ENCODE results near the gene CHD2.

Gene CHD2

GRCh38 chr15:92963794-92964193 lies 63.7 kb downstream of the CHD2 start:
- no peak for FAIRE-seq

DNA sequence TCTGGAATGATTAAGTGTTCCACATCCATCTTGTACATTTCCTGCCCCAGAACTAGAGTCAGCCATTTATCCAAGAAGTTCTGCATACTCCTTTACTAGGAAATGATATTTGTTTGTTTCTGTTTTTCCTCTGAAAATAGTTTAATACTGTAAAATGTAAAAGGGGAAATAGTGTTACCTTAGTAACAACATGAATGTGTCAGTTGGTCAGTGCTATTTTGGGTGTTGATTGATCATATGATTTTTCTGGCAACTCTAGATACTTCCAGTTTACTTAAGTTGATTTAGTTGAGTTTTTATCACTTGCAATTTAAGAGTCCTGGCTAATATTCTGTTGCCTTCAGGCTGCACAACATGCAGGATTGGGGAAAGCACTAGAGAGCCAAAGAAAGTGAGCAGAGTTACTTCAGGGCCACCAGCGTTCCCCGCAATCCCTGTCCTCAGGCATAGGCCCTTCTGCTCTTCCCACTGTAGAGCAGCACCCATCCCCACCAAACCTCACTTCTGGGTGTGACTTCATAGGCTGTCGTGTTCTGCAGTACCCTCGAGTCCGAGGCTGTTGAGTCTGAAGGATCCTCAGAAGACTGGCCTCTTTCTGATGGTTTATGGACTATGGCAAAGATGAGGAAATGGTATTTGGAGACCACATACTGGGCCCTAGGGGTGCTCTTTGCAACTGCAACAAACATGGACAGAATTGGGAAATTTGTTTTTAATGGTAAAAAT lies 69.0 kb downstream of the CHD2 start:
- FAIRE-seq: no peak

DNA sequence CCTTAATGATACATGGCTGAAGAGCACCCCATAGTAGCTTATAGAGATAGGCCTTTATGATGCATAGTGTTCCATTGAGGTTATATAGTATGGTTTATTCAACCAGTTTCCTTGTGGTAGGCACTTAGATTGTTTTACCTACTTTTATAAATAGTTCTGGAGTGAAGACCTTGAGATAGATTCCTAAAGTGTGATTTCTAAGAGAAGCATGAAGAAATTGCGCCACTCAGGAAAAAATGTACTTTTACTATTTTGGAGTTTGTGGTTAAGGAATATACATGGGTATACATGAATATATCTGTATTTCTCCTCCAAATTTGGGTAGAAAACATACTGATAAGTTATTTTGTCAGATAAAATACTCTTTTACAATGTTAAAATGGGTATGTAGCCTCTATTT lies 70.5 kb downstream of the CHD2 start:
- no peak for FAIRE-seq

DNA sequence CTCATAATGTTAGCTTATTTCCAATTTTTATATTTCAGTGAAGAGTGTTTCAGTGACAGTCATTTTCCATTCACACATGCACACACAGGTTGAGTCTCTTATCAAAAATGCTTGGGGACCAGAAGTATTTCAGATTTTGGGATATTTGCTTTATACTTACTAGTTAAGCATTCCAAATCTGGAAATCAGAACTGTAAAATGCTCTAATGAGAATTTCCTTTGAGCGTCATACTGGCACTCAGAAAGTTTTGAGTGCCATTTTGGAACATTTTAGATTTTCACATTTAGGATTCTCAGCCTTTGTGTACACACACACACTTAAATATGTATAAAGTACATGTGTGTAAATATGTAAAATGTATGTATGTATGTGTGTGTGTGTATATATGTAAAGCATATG lies 71.0 kb downstream of the CHD2 start:
- no peak for FAIRE-seq

GRCh38 chr15:92971713-92972112 lies 71.6 kb downstream of the CHD2 start:
- FAIRE-seq: no peak

DNA sequence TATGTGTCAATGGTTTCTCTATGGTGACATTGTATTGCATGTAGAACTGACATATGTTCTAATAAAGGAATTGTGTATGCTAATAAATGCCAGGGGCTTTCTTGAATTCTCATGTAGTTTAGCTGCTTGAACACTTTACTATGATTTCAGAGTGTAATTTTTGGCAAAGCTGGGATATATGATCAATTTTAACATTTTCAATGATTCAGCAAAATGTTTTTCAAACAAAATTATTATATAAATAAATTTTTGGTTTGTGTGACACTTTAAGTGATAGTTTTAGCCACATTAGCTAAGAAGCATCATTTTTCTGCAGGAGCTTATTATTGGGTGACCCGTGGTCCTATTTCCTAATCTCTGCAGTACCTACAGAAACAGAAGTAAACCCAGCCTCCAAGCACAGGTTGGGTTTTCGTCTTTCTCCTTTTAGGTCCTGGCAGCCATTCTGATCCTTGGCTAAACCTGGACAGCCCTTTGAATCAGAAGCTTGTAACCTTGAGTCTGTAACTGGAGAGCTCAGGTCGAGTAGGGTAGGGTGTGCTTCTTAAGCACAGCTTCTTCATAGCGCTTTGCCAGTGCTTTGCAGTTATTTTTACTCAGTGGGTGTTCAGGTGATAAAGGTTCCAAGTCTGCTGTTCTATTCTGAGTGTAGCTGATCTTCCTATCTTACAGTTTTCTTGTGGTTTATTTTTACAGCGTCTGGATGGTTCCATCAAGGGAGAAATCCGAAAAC lies 74.2 kb downstream of the CHD2 start:
- FAIRE-seq: no peak

DNA sequence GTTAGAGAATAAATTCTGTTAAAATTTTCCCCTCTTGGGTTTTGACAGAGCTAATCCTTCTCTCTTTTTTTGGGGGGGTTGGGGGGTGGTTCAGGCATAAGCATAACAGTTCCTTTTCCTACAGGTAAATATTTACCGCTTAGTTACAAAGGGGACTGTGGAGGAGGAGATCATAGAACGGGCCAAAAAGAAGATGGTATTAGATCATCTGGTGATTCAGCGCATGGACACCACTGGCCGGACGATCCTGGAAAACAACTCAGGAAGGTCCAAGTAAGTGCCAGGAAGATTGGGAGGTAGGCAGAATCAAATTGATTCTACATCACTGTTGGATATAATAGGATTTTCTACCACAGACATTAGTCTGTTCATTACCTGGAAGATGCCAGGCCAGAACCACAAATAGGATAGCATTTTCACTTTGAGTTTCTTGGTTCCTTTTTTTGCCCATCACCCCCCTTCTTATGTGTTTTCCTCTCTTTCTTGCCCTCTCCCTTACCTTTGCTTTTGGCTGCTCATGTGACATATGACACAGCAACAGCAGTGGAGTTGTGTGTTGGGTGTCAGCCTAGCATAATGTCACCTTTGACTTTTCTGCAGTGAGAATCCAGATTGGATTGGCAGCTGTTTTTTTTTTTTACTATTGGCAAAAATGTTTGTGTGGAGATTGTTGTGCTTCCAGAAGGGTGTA lies 79.0 kb downstream of the CHD2 start:
- FAIRE-seq: no peak

DNA sequence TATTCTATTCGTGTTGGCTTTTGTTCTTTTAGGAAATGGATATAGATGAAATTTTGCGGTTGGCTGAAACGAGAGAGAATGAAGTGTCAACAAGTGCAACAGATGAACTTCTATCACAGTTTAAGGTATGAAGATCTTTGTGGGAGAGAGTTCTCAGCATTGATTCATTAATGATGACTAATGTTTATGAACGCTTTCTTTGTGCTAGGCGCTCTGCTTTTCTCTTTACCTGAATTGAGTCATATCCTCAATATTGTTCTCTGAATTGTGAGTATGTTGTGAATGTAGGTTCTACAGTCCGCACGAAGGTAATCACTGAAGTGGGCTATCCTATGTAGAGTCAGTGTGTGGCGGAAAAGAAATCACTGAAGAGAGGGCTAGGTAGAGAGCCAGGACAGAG lies 81.2 kb downstream of the CHD2 start:
- no peak for FAIRE-seq

DNA sequence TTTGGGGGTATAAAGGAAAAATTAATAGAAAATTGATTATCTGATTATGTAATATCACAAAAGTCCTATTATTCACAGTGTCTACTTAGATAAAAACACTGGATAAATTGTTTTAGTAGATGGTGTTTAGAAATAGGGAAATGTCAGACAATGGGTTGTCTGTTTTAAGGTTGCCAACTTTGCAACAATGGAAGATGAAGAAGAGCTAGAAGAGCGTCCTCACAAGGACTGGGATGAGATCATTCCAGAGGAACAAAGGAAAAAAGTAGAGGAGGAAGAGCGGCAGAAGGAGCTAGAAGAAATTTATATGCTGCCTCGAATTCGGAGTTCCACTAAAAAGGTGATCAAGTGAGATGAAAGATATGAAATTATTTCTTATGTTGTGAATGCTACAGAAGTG lies 84.0 kb downstream of the CHD2 start:
- FAIRE-seq: no peak

GRCh38 chr15:92989470-92989869 lies 89.3 kb downstream of the CHD2 start:
- FAIRE-seq: no peak

DNA sequence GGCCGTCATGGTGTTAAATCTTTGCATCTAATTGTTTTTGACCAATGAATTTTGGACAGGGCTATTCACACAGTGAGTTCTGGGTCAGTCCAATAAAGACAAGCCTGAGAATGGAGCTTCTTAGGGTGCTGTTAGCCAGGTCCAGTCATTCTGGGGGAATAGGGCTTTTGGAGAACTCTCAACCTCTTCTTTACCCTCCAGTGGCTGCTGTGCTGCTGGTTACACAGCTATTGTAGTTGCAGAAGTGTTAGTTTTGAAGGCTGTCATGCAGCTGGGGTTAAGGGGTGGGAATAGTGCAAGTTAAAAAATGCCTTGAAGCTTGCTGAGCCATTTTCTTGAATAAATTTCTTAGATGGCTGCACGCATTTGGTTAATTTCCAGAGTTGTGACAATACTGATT lies 89.9 kb downstream of the CHD2 start:
- no peak for FAIRE-seq

DNA sequence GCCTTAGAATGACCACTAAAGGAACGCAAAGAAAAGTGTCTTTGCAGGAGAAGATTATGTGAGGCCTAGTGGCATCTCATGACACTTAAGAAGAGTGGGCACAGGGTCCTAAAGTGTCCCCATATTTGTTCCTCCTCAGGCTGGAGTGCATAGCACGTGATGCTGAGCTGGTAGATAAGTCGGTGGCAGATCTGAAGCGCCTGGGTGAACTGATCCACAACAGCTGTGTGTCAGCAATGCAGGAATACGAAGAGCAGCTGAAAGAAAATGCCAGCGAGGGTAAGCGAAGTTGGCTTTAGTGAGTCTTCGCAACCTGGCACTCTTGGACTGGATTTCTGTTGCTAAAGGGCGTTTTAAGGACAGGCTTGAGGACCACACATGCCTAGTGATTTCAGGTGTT lies 92.6 kb downstream of the CHD2 start:
- no peak for FAIRE-seq

DNA sequence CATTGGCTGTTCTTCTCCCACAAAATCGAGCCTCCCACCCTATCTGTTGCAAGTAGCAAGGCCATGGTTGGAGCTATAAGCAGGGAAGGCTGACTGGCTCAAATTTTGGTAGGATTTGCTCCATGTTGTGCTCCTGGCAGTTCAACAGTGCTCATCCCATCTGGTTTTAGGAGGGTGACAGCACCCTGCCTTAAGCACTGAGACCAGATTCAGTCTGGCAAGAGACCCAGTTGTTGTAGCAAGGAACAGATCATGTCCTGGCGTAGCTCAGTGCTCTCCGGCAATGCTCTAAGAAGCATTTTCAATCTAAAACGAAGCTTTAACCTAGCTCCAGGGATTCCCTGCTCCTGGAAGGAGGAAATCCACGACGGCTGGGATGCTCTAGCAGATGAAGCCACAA lies 97.7 kb downstream of the CHD2 start:
- no peak for FAIRE-seq

DNA sequence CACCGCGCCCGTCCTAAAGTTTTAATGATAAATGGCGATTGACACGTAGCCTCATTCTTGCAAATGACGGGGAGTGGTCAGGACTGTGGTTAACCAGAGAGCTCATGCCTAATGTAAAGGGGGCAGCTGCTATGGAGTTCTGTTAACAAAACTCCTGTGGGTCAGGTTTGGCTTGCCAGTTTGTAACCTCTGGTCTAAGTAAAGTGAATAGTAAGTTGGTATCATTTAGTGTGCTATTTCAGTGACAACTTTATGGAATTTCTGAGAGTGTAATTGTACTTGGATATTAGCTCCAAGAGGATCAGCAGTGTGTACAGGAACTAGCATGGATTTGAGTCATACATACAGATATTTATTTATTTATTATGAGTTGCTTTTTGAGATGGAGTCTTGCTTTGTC lies 101.0 kb downstream of the CHD2 start:
- FAIRE-seq: no peak

DNA sequence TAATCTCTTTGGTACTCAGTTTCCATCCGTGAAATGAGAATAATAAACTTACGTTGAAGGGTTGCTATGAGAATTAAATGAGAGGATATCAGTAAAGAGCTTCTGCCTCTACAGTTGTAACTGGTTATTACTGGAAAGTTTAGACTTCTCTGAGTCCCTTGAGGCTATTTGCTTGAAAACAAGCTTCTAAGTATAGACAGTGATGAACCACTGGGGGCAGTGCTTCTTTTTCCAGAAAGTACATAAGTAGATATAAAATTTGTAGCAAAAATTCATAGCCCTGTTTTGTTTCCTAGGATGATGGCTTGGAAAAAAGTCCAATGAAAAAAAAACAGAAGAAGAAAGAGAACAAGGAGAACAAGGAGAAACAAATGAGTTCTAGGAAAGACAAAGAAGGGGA lies 101.8 kb downstream of the CHD2 start:
- no peak for FAIRE-seq

- FAIRE-seq: no peak
Measured at GRCh38 chr15:93005133-93005532, 105.0 kb downstream of the CHD2 start.

- no peak for FAIRE-seq
Measured at GRCh38 chr15:93007994-93008393, 107.9 kb downstream of the CHD2 start.

GRCh38 chr15:93012786-93013185 lies 112.7 kb downstream of the CHD2 start:
- no peak for FAIRE-seq

DNA sequence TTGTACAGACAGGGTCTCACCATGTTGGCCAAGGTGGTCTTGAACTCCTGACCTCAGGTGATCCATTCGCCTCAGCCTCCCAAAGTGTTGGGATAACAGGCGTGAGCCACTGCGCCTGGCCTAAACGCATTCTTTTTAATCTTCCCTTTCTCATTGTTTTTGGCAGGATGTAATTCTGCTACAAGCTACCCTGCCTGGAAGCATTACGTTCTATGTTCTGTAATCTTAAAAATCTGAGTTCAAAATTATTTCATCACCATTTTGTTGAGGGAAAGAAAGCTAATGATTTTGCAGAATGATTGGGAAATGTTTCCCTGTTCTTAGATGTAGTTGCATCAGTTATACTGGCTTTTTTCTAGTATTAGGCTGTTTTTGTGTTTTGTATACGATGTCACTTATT lies 117.4 kb downstream of the CHD2 start:
- no peak for FAIRE-seq

GRCh38 chr15:93018574-93018973 lies 118.5 kb downstream of the CHD2 start:
- no peak for FAIRE-seq

DNA sequence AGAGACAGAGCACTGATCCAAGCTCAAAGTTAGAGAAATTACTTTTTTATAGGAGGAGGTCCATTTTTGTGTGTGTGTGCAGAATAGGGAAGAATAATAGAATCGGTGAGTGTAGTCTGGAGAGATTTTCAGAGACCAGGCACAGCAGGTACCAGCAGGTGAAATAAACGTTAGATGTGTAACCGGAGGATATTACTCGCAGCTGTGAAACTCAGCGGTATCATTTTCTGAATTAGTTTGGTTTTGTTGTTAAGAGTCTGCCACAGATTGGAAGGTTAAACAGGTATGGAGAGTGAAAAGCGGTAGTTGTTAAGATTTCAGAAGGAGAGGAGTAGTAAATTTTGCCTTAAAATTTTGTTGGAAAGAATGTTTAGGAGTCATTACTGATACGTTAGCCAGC lies 119.0 kb downstream of the CHD2 start:
- no peak for FAIRE-seq

DNA sequence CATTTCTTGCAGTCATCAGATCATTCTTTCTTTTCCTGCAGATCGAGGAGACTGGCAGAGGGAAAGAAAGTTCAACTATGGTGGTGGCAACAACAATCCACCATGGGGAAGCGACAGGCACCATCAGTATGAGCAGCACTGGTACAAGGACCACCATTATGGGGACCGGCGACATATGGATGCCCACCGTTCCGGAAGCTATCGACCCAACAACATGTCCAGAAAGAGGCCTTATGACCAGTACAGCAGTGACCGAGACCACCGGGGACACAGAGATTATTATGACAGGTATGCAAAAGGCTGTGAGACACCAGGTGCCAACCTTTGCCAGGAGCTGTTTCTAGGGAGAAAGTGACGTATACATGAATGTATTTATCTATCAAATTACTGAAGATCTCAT lies 119.8 kb downstream of the CHD2 start:
- FAIRE-seq: no peak

DNA sequence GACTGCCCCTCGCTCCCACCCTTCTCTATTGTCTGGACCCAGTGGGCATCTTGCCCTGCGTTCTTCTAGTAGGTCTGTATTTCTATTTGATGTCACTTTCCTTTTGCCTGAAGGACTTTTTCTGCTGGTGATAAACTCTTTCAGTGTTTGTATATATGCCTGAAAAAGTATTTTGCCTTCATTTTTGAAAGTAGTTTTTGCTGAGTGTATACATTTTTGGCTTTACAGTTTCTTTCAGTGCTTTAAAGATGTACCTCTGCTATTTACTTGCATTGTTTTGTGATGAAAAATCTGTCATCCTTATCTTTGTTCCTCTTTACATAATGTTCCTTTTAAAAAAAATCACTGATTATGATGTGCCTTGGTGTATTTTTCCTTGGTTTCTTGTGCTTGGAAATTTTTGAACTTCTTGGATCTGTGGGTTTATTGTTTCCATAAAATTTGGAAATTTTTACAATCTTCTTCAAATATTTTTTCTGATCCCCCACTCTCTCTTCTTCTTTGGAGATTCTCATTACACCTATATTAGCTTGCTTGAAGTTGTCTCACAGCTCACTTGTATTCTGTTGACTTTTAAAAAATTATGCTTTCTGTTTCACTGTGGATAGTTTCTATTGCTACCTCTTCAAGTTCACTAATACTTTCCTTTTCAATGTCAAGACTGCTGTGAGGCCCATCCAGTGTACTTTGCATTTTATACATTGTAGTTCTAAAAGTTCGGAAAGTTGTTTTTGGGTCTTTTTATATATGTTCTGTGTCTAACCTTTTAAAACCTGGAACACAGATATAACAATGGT lies 121.0 kb downstream of the CHD2 start:
- FAIRE-seq: no peak

Data from islet of Langerhans (tissue), 1 donor.